ENCODE results near the gene CCDC28B.

CCDC28B gene

DNA sequence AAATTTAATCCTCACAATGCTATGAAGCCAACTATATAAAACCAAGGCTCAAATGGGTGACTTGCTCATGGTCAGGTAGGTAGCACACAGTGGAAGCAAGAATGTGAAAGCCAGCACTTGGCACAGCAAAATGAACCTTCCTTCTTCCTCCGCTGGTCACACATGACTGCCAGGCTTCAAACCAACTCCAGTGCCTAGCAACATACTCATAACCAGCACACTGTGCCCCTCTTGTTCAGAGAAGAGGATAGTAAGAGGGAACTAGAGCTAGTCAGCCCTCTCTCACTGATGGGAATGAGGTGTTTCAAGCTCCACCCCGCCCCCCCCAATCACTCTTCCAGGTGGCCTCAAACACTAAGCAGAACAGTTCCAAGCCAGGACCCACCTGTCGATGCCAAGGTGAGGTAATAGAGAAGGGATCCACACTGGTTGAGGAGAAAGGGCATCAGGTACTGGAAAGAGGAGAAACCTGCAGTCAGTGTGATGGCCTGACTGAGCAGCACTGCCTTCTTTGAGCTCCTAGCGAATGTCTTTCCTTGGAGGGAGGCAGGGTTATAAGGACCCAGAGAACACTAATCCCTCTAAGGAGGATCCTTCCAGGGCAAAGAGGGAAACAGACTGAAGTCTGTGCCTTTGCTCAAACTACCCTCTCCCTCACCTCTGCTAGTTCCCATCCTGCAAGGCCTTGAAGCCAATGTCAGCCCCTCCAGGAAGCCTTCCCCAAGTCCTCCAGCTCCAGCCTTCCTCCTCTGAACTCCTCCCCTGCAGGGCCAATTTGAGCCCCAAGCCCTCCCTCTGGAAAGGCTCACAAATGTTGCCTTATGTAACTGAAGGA lies 20.6 kb downstream of the CCDC28B start:
- POLR2A ChIA-PET: interaction anchor here (0.6 to 3.4 kb wide), 3 partner anchors 12 to 113 kb away, joined by 3 to 10 read pairs (median 3); partner anchors contain the start of gene IQCC
- CTCF ChIA-PET: interaction anchor here (1.0 kb wide), 1 partner anchor 10 kb away, joined by 3 read pairs; no protein-coding TSS in a partner anchor
- TF ChIP-seq ARNT (IDR thresholded peaks at IDR 0.05) (no peak), L3MBTL2 (conservative IDR thresholded peaks at IDR 0.05) (no peak), NFRKB (IDR thresholded peaks at IDR 0.05) (no peak), SUZ12 (IDR thresholded peaks at IDR 0.05) (no peak), BHLHE40 (IDR thresholded peaks at IDR 0.05; ENCODE audit: borderline replicate concordance) (no peak), FOXM1 (IDR thresholded peaks at IDR 0.05; ENCODE audit: borderline replicate concordance) (no peak), ZNF384 (IDR thresholded peaks at IDR 0.05) (no peak)
- TF ChIP-seq, protein P1, sequence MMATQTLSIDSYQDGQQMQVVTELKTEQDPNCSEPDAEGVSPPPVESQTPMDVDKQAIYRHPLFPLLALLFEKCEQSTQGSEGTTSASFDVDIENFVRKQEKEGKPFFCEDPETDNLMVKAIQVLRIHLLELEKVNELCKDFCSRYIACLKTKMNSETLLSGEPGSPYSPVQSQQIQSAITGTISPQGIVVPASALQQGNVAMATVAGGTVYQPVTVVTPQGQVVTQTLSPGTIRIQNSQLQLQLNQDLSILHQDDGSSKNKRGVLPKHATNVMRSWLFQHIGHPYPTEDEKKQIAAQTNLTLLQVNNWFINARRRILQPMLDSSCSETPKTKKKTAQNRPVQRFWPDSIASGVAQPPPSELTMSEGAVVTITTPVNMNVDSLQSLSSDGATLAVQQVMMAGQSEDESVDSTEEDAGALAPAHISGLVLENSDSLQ (IDR thresholded peaks at IDR 0.05): no peak
- no peak for DNase-seq (ENCODE audit: extremely low spot score)

DNA sequence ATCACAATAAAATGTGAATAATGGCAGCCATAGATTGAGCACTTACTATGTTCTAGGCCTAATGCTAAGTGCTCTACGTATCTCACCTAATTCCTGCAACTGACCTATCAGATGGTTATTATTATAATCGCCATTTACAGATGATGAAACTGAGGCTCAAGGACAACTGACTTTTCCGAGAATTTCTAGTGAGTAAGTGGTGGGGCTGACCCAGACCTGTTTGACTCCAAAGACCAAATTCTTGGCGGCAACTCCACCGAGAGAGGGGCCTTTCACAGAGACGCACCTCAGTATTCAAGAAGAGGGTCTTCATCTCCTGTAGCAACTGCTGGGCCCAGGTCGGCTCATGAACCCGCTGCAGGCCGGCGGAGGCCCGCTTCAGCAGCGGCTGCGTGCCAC lies 21.2 kb downstream of the CCDC28B start:
- no peak for DNase-seq (ENCODE audit: extremely low spot score)
- ChIA-PET POLR2A (interaction anchor here (3.4 kb wide), 1 partner anchor 16 kb away, joined by 10 read pairs; the partner anchor contains the start of gene IQCC), CTCF (interaction anchor here (1.0 kb wide), 1 partner anchor 9 kb away, joined by 3 read pairs; no protein-coding TSS in a partner anchor)
- TF ChIP-seq BHLHE40 (IDR thresholded peaks at IDR 0.05; ENCODE audit: borderline replicate concordance) (no peak), L3MBTL2 (conservative IDR thresholded peaks at IDR 0.05) (no peak), CTBP1 (IDR thresholded peaks at IDR 0.05; ENCODE audit: borderline replicate concordance) (no peak), HDGF (IDR thresholded peaks at IDR 0.05; ENCODE audit: borderline replicate concordance) (no peak), FOXA1 (IDR thresholded peaks at IDR 0.05) (no peak), LEF1 (IDR thresholded peaks at IDR 0.05; ENCODE audit: borderline replicate concordance) (no peak), ZNF384 (IDR thresholded peaks at IDR 0.05) (no peak), SP1 (IDR thresholded peaks at IDR 0.05) (no peak)

DNA sequence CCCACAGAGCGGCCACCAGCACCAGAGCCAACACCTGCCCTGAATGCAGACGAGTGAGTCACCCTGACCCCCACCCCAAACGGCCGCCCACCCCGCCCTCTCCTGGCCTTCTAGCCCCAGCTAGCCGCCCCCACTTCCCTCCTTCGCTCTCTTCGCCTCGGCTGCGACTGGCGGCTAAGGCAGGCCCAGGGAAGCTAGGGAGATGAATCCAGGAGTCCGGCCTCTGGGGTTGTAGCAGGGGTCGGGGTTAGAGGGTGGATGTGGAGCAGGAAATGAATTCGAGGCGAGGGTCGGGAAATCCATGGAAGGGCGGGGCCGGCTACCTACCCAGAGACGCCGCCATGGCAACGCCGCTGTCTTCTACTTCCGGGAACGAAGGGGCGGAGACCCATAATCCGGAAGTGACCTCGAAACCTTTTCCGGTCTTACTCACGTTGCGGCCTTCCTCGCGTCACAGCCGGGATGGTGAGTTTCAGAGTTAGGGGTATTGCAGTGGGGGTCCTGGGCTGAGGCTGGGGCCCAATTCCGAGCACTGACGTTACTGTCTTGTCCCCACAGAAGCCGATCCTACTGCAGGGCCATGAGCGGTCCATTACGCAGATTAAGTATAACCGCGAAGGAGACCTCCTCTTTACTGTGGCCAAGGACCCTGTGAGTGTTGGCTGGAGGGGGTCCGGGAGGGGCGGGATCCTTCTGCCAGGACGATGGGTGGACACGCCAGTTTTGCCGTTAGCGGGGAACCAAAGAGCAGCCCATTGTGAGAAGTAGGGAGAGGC lies 21.8 kb downstream of the CCDC28B start, which contains the start of the genes EIF3I and TMEM234:
EIF3I (plus strand) TSS at position 428 of the 776 bp plus-strand sequence; CDS start at position 463, 35 bp downstream.
TMEM234 (minus strand) TSS at position 374 of the 776 bp plus-strand sequence; CDS start at position 343, 31 bp downstream.
- ChIA-PET POLR2A (interaction anchor here (0.6 to 3.4 kb wide), 4 partner anchors 14 to 150 kb away, joined by 3 to 10 read pairs (median 4); partner anchors contain the start of genes DCDC2B and IQCC), CTCF (interaction anchor here (1.0 kb wide), 1 partner anchor 9 kb away, joined by 3 read pairs; no protein-coding TSS in a partner anchor)
- TF ChIP-seq L3MBTL2 (conservative IDR thresholded peaks at IDR 0.05) (peak; percentile 52; the same call in 1 of the 2 replicates), ELF4 (IDR thresholded peaks at IDR 0.05) (peak; percentile 97), FOXM1 (IDR thresholded peaks at IDR 0.05; ENCODE audit: borderline replicate concordance) (no peak), CTBP1 (IDR thresholded peaks at IDR 0.05; ENCODE audit: borderline replicate concordance) (no peak), ZNF384 (IDR thresholded peaks at IDR 0.05) (no peak)
- DNase-seq (ENCODE audit: extremely low spot score): peak; percentile 100

DNA sequence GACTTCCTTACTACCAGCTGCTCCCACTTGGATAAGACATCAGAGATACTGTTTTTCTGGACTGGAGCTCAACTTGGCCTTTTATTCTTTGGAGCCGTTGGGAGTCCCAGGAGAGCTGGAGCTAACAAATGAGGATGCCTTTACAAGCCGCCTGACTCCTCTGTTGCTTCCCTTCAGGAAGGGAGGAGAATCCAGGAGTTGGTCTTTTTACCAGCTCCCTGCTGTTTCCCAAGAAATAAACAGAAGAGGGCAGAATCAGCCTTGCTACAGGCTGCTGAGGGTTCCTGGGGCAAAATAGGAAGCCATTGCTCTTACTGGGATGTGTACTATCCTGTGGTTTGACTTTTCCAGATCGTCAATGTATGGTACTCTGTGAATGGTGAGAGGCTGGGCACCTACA lies 23.3 kb downstream of the CCDC28B start:
- ChIA-PET CTCF (no interaction called here), POLR2A (interaction anchor here (1.9 kb wide), 1 partner anchor 12 kb away, joined by 5 read pairs; no protein-coding TSS in a partner anchor)
- DNase-seq (ENCODE audit: extremely low spot score): no peak
- TF ChIP-seq SUZ12 (IDR thresholded peaks at IDR 0.05) (no peak), FOXM1 (IDR thresholded peaks at IDR 0.05; ENCODE audit: borderline replicate concordance) (no peak), TARDBP (IDR thresholded peaks at IDR 0.05) (no peak), NFRKB (IDR thresholded peaks at IDR 0.05) (no peak), BHLHE40 (IDR thresholded peaks at IDR 0.05; ENCODE audit: borderline replicate concordance) (no peak)

DNA sequence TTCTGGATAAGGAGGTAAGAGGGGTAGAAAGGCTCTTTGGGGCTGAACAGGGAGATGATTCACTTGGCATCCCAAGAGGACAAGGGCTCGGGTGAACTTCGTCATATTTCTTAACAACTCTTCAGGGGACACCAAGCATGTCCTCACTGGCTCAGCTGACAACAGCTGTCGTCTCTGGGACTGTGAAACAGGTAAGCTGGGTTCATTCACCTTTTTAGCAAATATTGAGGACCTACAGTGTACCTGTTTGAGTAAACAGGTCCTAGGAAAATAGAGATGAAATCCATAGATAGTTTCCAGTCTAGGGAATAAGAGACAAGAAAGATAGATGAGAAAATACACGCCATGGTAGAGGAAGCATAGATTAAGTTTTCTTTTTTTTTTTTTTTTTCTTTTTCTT lies 23.9 kb downstream of the CCDC28B start:
- TF ChIP-seq BHLHE40 (IDR thresholded peaks at IDR 0.05; ENCODE audit: borderline replicate concordance): no peak
- TF ChIP-seq L3MBTL2 (conservative IDR thresholded peaks at IDR 0.05): no peak
- no peak for TF ChIP-seq ARNT (IDR thresholded peaks at IDR 0.05)
- no peak for TF ChIP-seq NFRKB (IDR thresholded peaks at IDR 0.05)
- TF ChIP-seq, protein P1 (IDR thresholded peaks at IDR 0.05): no peak
- no peak for TF ChIP-seq TARDBP (IDR thresholded peaks at IDR 0.05)
- TF ChIP-seq FOXK2 (IDR thresholded peaks at IDR 0.05): no peak
- no peak for TF ChIP-seq ZNF384 (IDR thresholded peaks at IDR 0.05)
- no peak for TF ChIP-seq FOXM1 (IDR thresholded peaks at IDR 0.05; ENCODE audit: borderline replicate concordance)
- no peak for TF ChIP-seq SUZ12 (IDR thresholded peaks at IDR 0.05)
- TF ChIP-seq LEF1 (IDR thresholded peaks at IDR 0.05; ENCODE audit: borderline replicate concordance): no peak
- TF ChIP-seq ELF4 (IDR thresholded peaks at IDR 0.05): no peak
- TF ChIP-seq HDGF (IDR thresholded peaks at IDR 0.05; ENCODE audit: borderline replicate concordance): no peak
- TF ChIP-seq SP1 (IDR thresholded peaks at IDR 0.05): no peak
- no peak for TF ChIP-seq CTBP1 (IDR thresholded peaks at IDR 0.05; ENCODE audit: borderline replicate concordance)
- DNase-seq (ENCODE audit: extremely low spot score): no peak
- CTCF ChIA-PET: no interaction called here
- POLR2A ChIA-PET: no interaction called here

DNA sequence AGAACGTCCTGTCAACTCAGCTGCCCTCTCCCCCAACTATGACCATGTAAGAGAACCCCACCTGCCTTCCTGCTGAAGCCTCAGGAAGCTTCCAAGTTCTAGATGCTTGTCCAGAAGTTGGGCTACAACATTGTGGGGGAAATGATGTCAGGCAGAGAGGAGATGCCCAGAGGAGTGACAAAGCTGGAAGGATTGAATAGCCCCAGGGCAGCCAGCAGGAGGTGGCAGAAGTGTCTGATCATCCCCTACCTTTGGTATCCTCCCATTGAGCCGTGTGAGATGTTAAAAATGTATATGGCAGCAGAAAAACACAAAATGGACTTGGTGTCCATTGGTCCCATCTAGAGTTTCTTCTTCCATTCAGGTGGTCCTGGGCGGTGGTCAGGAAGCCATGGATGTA lies 28.4 kb downstream of the CCDC28B start:
- no peak for DNase-seq (ENCODE audit: extremely low spot score)
- TF ChIP-seq SP1 (IDR thresholded peaks at IDR 0.05): no peak
- POLR2A ChIA-PET: interaction anchor here (1.1 to 1.3 kb wide), 3 partner anchors 8 to 197 kb away, joined by 3 to 4 read pairs (median 3); no protein-coding TSS in a partner anchor
- CTCF ChIA-PET: no interaction called here
